A549 (cell line): Measurements from ENCODE around the gene SRGN. TPM values are rescaled to one million over a fixed set of nuclear protein-coding genes. Genes with fewer than 3 reads are reported as not detected.

Experiments
- ATAC-seq, 2 experiments: fragments of 200-7000 bp in 1 of 2; fragments of >200 bp in 1 of 2; cut with Nextera tagmentation in 1 of 2; cut with Tn5 transposase in 1 of 2; 3 replicates each; pipeline versions ENCODE4 v1.8.0 to v1.9.1; 2018 to 2020; ENCODE audit warnings: mild to moderate bottlenecking in 1 of 2, moderate library complexity in 1 of 2
- CTCF ChIA-PET: fragments of 300-600 bp; sonication (Branson Sonifier 250); formaldehyde crosslinking; extraction: SDS; loops from one replicate; lab custom pipeline; 2021; ENCODE audit warnings: antibody characterized with exemption, inconsistent platforms; lab: Yijun Ruan, JAX
- POLR2A ChIA-PET: fragments of 350-600 bp; formaldehyde crosslinking; extraction: SDS; loops from one replicate; lab custom pipeline; 2021; ENCODE audit warnings: antibody characterized with exemption, inconsistent platforms; lab: Yijun Ruan, JAX
- DNase-seq, 2 experiments: peaks; one replicate each; pipeline versions ENCODE4 v3.0.0 to v3.0.0-alpha.2; 2011 to 2016; ENCODE audit warnings: low read depth in 1 of 2, low spot score in 1 of 2
- FAIRE-seq: peaks from 2 replicates; lab custom pipeline; 2011; peaks lifted over from hg19 to GRCh38; lab: Jason Lieb, UNC
- H3K27ac ChIP-seq, 2 experiments: fragments of >200 bp; sonication (Bioruptor Twin); formaldehyde crosslinking; 3 replicates each; pipeline ENCODE4 v1.5.1; 2016 to 2017
- H3K4me1 ChIP-seq: fragments of >200 bp; sonication (Bioruptor Twin); formaldehyde crosslinking; 3 replicates; pipeline ENCODE4 v1.6.1; 2016
- H3K4me2 ChIP-seq: fragments of >200 bp; sonication (Bioruptor Twin); formaldehyde crosslinking; 3 replicates; pipeline ENCODE4 v1.6.1; 2016
- H3K4me3 ChIP-seq: fragments of >200 bp; sonication (Bioruptor Twin); formaldehyde crosslinking; 3 replicates; pipeline ENCODE4 v1.5.1; 2016
- H3K9me3 ChIP-seq: fragments of >200 bp; sonication (Bioruptor Twin); formaldehyde crosslinking; 3 replicates; pipeline ENCODE4 v1.6.1; 2016
- BHLHE40 ChIP-seq: IDR thresholded peaks from 2 replicates; pipeline ENCODE4 v1.6.1; 2012; ENCODE audit warnings: low read depth, low read length, inconsistent platforms
- CBX2 ChIP-seq: fragments of 200-600 bp; sonication (generic); IDR thresholded peaks from 2 replicates; pipeline ENCODE4 v1.6.1; 2016; ENCODE audit warnings: low read depth, mild to moderate bottlenecking, borderline replicate concordance
- CHD4 ChIP-seq: fragments of 200-600 bp; sonication (generic); IDR thresholded peaks from 2 replicates; pipeline ENCODE4 v1.6.1; 2016; ENCODE audit warnings: antibody characterized with exemption, mild to moderate bottlenecking, borderline replicate concordance
- E2F6 ChIP-seq: IDR thresholded peaks from 2 replicates; pipeline ENCODE4 v1.6.1; 2012; ENCODE audit warnings: low read depth, borderline replicate concordance
- EHF ChIP-seq: fragments of 250-450 bp; sonication (Bioruptor Pico); IDR thresholded peaks from 2 replicates; pipeline ENCODE4 v1.5.0; 2020; ENCODE audit warnings: mild to moderate bottlenecking
- EHMT2 ChIP-seq: fragments of 200-600 bp; sonication (generic); IDR thresholded peaks from 2 replicates; pipeline ENCODE4 v1.6.1; 2016; ENCODE audit warnings: antibody characterized with exemption, low read depth, mild to moderate bottlenecking, moderate library complexity
- ESRRA ChIP-seq: fragments of 150-350 bp; IDR thresholded peaks from 2 replicates; pipeline ENCODE4 v1.6.1; 2014; ENCODE audit warnings: mild to moderate bottlenecking, low read length, borderline replicate concordance
- FOSB ChIP-seq: fragments of 250-450 bp; sonication (Bioruptor Pico); IDR thresholded peaks from 2 replicates; pipeline ENCODE4 v1.5.0; 2020; ENCODE audit warnings: mild to moderate bottlenecking, moderate library complexity
- FOXS1 ChIP-seq: fragments of 250-450 bp; sonication (Bioruptor Pico); IDR thresholded peaks from 2 replicates; pipeline ENCODE4 v1.5.0; 2020; ENCODE audit warnings: mild to moderate bottlenecking, moderate library complexity
- GATA3 ChIP-seq: IDR thresholded peaks from 2 replicates; pipeline ENCODE4 v1.6.1; 2012; ENCODE audit warnings: borderline replicate concordance
- HEYL ChIP-seq: fragments of 250-450 bp; sonication (Bioruptor Pico); IDR thresholded peaks from 2 replicates; pipeline ENCODE4 v1.8.0; 2021; ENCODE audit warnings: mild to moderate bottlenecking, moderate library complexity
- HOXA7 ChIP-seq: fragments of 250-450 bp; sonication (Bioruptor Pico); IDR thresholded peaks from 2 replicates; pipeline ENCODE4 v1.5.0; 2020; ENCODE audit warnings: mild to moderate bottlenecking, moderate library complexity
- KDM1A ChIP-seq: fragments of 200-600 bp; sonication (generic); IDR thresholded peaks from 2 replicates; pipeline ENCODE4 v1.6.1; 2016; ENCODE audit warnings: low read depth, mild to moderate bottlenecking
- KDM5A ChIP-seq: fragments of 200-600 bp; sonication (generic); IDR thresholded peaks from 2 replicates; pipeline ENCODE4 v1.6.1; 2016; ENCODE audit warnings: antibody characterized with exemption, mild to moderate bottlenecking
- MAFK ChIP-seq: fragments of 450-650 bp; IDR thresholded peaks from 2 replicates; pipeline ENCODE4 v1.6.1; 2014; ENCODE audit not compliant: partially characterized antibody
- MAX ChIP-seq: IDR thresholded peaks from 2 replicates; pipeline ENCODE4 v1.6.1; 2012
- MYC ChIP-seq: IDR thresholded peaks from 2 replicates; pipeline ENCODE4 v1.6.1; 2012; ENCODE audit warnings: mild to moderate bottlenecking, inconsistent platforms, low read length, improper control_type of control experiment, borderline replicate concordance
- NFE2L2 ChIP-seq: fragments of 150-350 bp; conservative IDR thresholded peaks from 2 replicates; pipeline ENCODE4 v1.6.1; 2014; ENCODE audit warnings: low read length
- PBX3 ChIP-seq: IDR thresholded peaks from 2 replicates; pipeline ENCODE4 v1.6.1; 2012
- PHF8 ChIP-seq: fragments of 200-600 bp; sonication (generic); IDR thresholded peaks from 2 replicates; pipeline ENCODE4 v1.6.1; 2016; ENCODE audit warnings: low read depth, mild to moderate bottlenecking, antibody characterized with exemption, moderate library complexity, borderline replicate concordance
- POLR2A ChIP-seq: IDR thresholded peaks from 2 replicates; pipeline ENCODE4 v1.6.1; 2012; ENCODE audit warnings: mild to moderate bottlenecking, low read length
- POLR2AphosphoS2 ChIP-seq: conservative IDR thresholded peaks from 2 replicates; pipeline ENCODE4 v1.6.1; 2012; ENCODE audit warnings: low read length, improper control_type of control experiment, inconsistent platforms
- RFX5 ChIP-seq: fragments of 450-650 bp; IDR thresholded peaks from 2 replicates; pipeline ENCODE4 v1.7.1; 2014; ENCODE audit warnings: antibody characterized with exemption, mild to moderate bottlenecking, moderate library complexity
- SREBF2 ChIP-seq: fragments of 450-650 bp; IDR thresholded peaks from 2 replicates; pipeline ENCODE4 v1.6.1; 2014; ENCODE audit warnings: mild to moderate bottlenecking, moderate library complexity
- TFCP2L1 ChIP-seq: fragments of 250-450 bp; sonication (Bioruptor Pico); IDR thresholded peaks from 2 replicates; pipeline ENCODE4 v1.5.0; 2021; ENCODE audit warnings: mild to moderate bottlenecking
- TP53 ChIP-seq: fragments of 250-450 bp; sonication (Bioruptor Pico); IDR thresholded peaks from 2 replicates; pipeline ENCODE4 v1.5.0; 2021; ENCODE audit warnings: mild to moderate bottlenecking, moderate library complexity
- USF2 ChIP-seq: fragments of 450-650 bp; IDR thresholded peaks from 2 replicates; pipeline ENCODE4 v1.6.1; 2014; ENCODE audit warnings: antibody characterized with exemption
- ZC3H11A ChIP-seq: fragments of 450-650 bp; IDR thresholded peaks from 2 replicates; pipeline ENCODE4 v1.6.1; 2014; ENCODE audit warnings: antibody characterized with exemption, mild to moderate bottlenecking
- ZFP36 ChIP-seq: fragments of 450-650 bp; IDR thresholded peaks from 2 replicates; pipeline ENCODE4 v1.6.1; 2014; ENCODE audit warnings: borderline replicate concordance; ENCODE audit not compliant: partially characterized antibody
- ZNF302 ChIP-seq: fragments of 250-450 bp; sonication (Bioruptor Pico); IDR thresholded peaks from 2 replicates; pipeline ENCODE4 v1.9.0; 2021; ENCODE audit warnings: inconsistent platforms, mild to moderate bottlenecking, moderate library complexity
- ZSCAN20 ChIP-seq: fragments of 250-450 bp; sonication (Bioruptor Pico); IDR thresholded peaks from 2 replicates; pipeline ENCODE4 v1.8.0; 2022; ENCODE audit warnings: mild to moderate bottlenecking, moderate library complexity
- WGBS: methylation state at CpG from one replicate; pipeline ENCODE4 v1.1.6; 2017; ENCODE audit errors: missing lambda C conversion rate; 5-methylcytosine and 5-hydroxymethylcytosine counted together
- polyA plus RNA-seq, 4 experiments: library from polyadenylated mRNA; depleted of rRNA in 3 of 4; stranded (reverse); fragments of >200 nt; fragmentation: RNase III in 1 of 4; extraction: RNeasy Plus Mini Kit Qiagen cat#74134 plus additional on column Dnase treatment in 1 of 4; gene quantifications; 2 replicates in 3 of 4; 3 replicates in 1 of 4; pipeline ENCODE4 v1.2.3, GENCODE V29; 2011 to 2017

The SRGN gene
- polyA plus RNA-seq, 2 of the 4 experiments (the other 2 are of a cell fraction) = 51.9 to 88.7 TPM

- DNase-seq (no peak), ATAC-seq (no peak), FAIRE-seq (no peak)
- Histone ChIP-seq H3K27ac (no peak overlapping the region), H3K4me3 (no peak overlapping the region), H3K4me2 (no peak overlapping the region), H3K4me1 (no peaks in the 10 kb centered on the region), H3K9me3 (no peaks in the 10 kb centered on the region)
- WGBS = 81% methylated on average over 3 of the region's 3 CpGs
- ChIA-PET CTCF (interaction anchor here (1.0 to 5.3 kb wide), 4 partner anchors 8 to 97 kb away, joined by 3 to 41 read pairs (median 3); no protein-coding TSS in a partner anchor), POLR2A (no interaction called here)
- no peak for TF ChIP-seq PBX3
- TF ChIP-seq TP53 (CRISPR knock-in tag) = no peak
- no peak for TF ChIP-seq ZSCAN20 (CRISPR knock-in tag)
- TF ChIP-seq FOXS1 (CRISPR knock-in tag) = no peak
- TF ChIP-seq TFCP2L1 (CRISPR knock-in tag) = no peak
- TF ChIP-seq MAFK = no peak
- no peak for TF ChIP-seq ZNF302
- no peak for TF ChIP-seq ZC3H11A
- TF ChIP-seq KDM1A = no peak
- TF ChIP-seq EHF (CRISPR knock-in tag) = no peak
- no peak for TF ChIP-seq BHLHE40
- no peak for TF ChIP-seq SREBF2
- no peak for TF ChIP-seq GATA3
- no peak for TF ChIP-seq FOSB
- TF ChIP-seq CBX2 = no peak
- no peak for TF ChIP-seq POLR2A
- no peak for TF ChIP-seq CHD4
- TF ChIP-seq KDM5A = no peak
- TF ChIP-seq HOXA7 = no peak
- no peak for TF ChIP-seq EHMT2
Measured at GRCh38 chr10:69102440-69102839, 14.5 kb downstream of the SRGN start.

GRCh38 chr10:69103784-69104183, 15.9 kb downstream of the SRGN start:
- ChIA-PET POLR2A (no interaction called here), CTCF (interaction anchor here (1.4 to 5.3 kb wide), 2 partner anchors 10 to 99 kb away, joined by 3 to 41 read pairs; no protein-coding TSS in a partner anchor)
- WGBS = 81% methylated on average over 7 of the region's 7 CpGs
- H3K9me3 ChIP-seq = no peaks in the 10 kb centered on the region
- FAIRE-seq = no peak
- H3K27ac ChIP-seq = no peak overlapping the region
- no peak for ATAC-seq
- H3K4me2 ChIP-seq = no peak overlapping the region
- no peaks in the 10 kb centered on the region for H3K4me1 ChIP-seq
- H3K4me3 ChIP-seq = no peak overlapping the region
- DNase-seq = no peak
- no peak for TF ChIP-seq SREBF2
- TF ChIP-seq E2F6 = no peak
- no peak for TF ChIP-seq BHLHE40
- no peak for TF ChIP-seq ZFP36
- TF ChIP-seq POLR2AphosphoS2 = no peak
- no peak for TF ChIP-seq MAX
- no peak for TF ChIP-seq TP53 (CRISPR knock-in tag)
- no peak for TF ChIP-seq HEYL (CRISPR knock-in tag)
- TF ChIP-seq RFX5 = no peak
- TF ChIP-seq MYC = no peak
- TF ChIP-seq PHF8 = no peak
- no peak for TF ChIP-seq ESRRA
- TF ChIP-seq NFE2L2 = no peak
- no peak for TF ChIP-seq HOXA7
- TF ChIP-seq USF2 = no peak
